HuH-7 (cell line): ENCODE measurements around the gene MFN1.
A peak's percentile ranks its signal among the peaks of the same experiment; 100 is the strongest.
"Not testable (repeated sequence)": the region's sequence is repeated elsewhere in the genome, so short reads cannot be mapped to it uniquely, and the experiment has no call there.

Experiments
- DNase-seq: peaks from one replicate; pipeline ENCODE4 v3.0.0; 2011; ENCODE audit warnings: low spot score

The MFN1 gene

GRCh38 chr3:179347345-179348194 is at the start of gene MFN1:
MFN1 (plus strand) TSS chr3:179347709; CDS start chr3:179348852, 1,143 bp downstream.
- peak; percentile 74 for DNase-seq

- DNase-seq = no peak
These were observed 49.4 kb upstream of the MFN1 start for GRCh38 chr3:179297971-179298725.

GRCh38 chr3:179299316-179299715 is 48.2 kb upstream of the MFN1 start:
- no peak for DNase-seq

- DNase-seq = no peak
These were observed 47.4 kb upstream of the MFN1 start for GRCh38 chr3:179299999-179300613.

GRCh38 chr3:179301645-179302044 is 45.9 kb upstream of the MFN1 start:
- no peak for DNase-seq

- no peak for DNase-seq
These were observed 45.4 kb upstream of the MFN1 start for GRCh38 chr3:179302111-179302510.

GRCh38 chr3:179304605-179305004 is 42.9 kb upstream of the MFN1 start:
- no peak for DNase-seq

- DNase-seq = not testable (repeated sequence)
These were observed 40.1 kb upstream of the MFN1 start for GRCh38 chr3:179307362-179307761.

- DNase-seq = no peak
These were observed 39.5 kb upstream of the MFN1 start for GRCh38 chr3:179308001-179308400.

GRCh38 chr3:179309225-179310078 is 38.1 kb upstream of the MFN1 start:
- no peak for DNase-seq

GRCh38 chr3:179318876-179319275 is 28.6 kb upstream of the MFN1 start:
- DNase-seq = no peak

- DNase-seq = peak; percentile 27
These were observed 25.7 kb upstream of the MFN1 start for GRCh38 chr3:179321668-179322285.

GRCh38 chr3:179322286-179323196 is 25.0 kb upstream of the MFN1 start, which contains the start of gene ZNF639:
ZNF639 (plus strand) TSS chr3:179323031; CDS start chr3:179328294, 5,263 bp downstream.
- peak; percentile 89 for DNase-seq

- peak; percentile 36 for DNase-seq
These were observed 24.1 kb upstream of the MFN1 start for GRCh38 chr3:179323197-179324110.

- peak; percentile 10 for DNase-seq
These were observed 23.2 kb upstream of the MFN1 start for GRCh38 chr3:179324270-179324754.

GRCh38 chr3:179330438-179330837 is 17.1 kb upstream of the MFN1 start:
- DNase-seq = no peak

- no peak for DNase-seq
These were observed 15.3 kb upstream of the MFN1 start for GRCh38 chr3:179332240-179332639.

- DNase-seq = no peak
These were observed 14.4 kb upstream of the MFN1 start for GRCh38 chr3:179333084-179333483.
